Kidney (tissue), 14 donors: ENCODE measurements around the gene TMEM255B. TPM values are rescaled to one million over a fixed set of nuclear protein-coding genes. Genes with fewer than 3 reads are reported as not detected.

Experiments used
- DNase-seq, 5 donors: peaks; one replicate each; pipeline ENCODE4 v3.0.0-alpha.2; 2013 to 2020
- FAIRE-seq: peaks from 2 replicates; lab custom pipeline; 2012; peaks lifted over from hg19 to GRCh38; lab: Jason Lieb, UNC
- H3K27ac ChIP-seq, 2 donors: one replicate each; pipeline ENCODE4 v1.7.0; 2013; ENCODE audit warnings: low read depth in 2 of 2, low read length in 2 of 2, inconsistent platforms in 1 of 2
- H3K27me3 ChIP-seq: one replicate; pipeline ENCODE4 v1.7.1; 2013; ENCODE audit warnings: low read length, inconsistent platforms; ENCODE audit not compliant: control insufficient read depth, insufficient read depth
- H3K36me3 ChIP-seq, 3 donors: one replicate each; pipeline versions ENCODE4 v1.7.0 to v1.7.1; 2013; ENCODE audit warnings: low read length in 3 of 3, control low read depth in 1 of 3, inconsistent platforms in 1 of 3; ENCODE audit not compliant: insufficient read depth in 3 of 3, control insufficient read depth in 2 of 3
- H3K4me1 ChIP-seq, 3 donors: one replicate each; pipeline versions ENCODE4 v1.7.0 to v1.7.1; 2013; ENCODE audit warnings: low read length in 3 of 3, inconsistent platforms in 1 of 3, low read depth in 1 of 3; ENCODE audit not compliant: control insufficient read depth in 2 of 3, insufficient read depth in 2 of 3
- H3K4me3 ChIP-seq, 3 donors: one replicate each; pipeline versions ENCODE4 v1.7.0 to v1.8.1; 2013; ENCODE audit warnings: low read length in 3 of 3, control low read depth in 1 of 3, inconsistent platforms in 1 of 3
- H3K9ac ChIP-seq, 3 donors: one replicate each; pipeline versions ENCODE4 v1.7.0 to v1.7.1; 2013; ENCODE audit warnings: low read length in 3 of 3, control low read depth in 1 of 3, inconsistent platforms in 1 of 3
- H3K9me3 ChIP-seq, 3 donors: one replicate each; pipeline versions ENCODE4 v1.7.0 to v1.7.1; 2013; ENCODE audit warnings: low read length in 3 of 3, control low read depth in 1 of 3, inconsistent platforms in 1 of 3; ENCODE audit not compliant: control insufficient read depth in 2 of 3, insufficient read depth in 1 of 3
- intact Hi-C: fragments of 100-400 bp; cut with DNase I; formaldehyde crosslinking; loops from one replicate; pipeline ENCODE4 v1.11.1; 2022
- polyA plus RNA-seq: library from polyadenylated mRNA; stranded (reverse); fragments of 350-450 nt; fragmentation: Illumina TruSeq; extraction: RNeasy Lipid Tissue Mini Kit (QIAGEN cat#74804); gene quantifications from one replicate; pipeline ENCODE4 v1.2.3, GENCODE V29; 2014; ENCODE audit warnings: low read depth, low replicate concordance; ENCODE audit not compliant: insufficient read depth
- total RNA-seq: library from RNA; stranded (reverse); fragmentation: NEBNext Ultra II Directional; extraction: Animal tissue kit (Norgen Biotek cat#: 25700); gene quantifications from one replicate; pipeline ENCODE4 v1.2.1, GENCODE V29; 2021
- TF ChIP-seq, protein P1 (sequence below): IDR thresholded peaks from 3 replicates; pipeline ENCODE4 v1.5.1; 2012; ENCODE audit warnings: mild to moderate bottlenecking, moderate library complexity, borderline replicate concordance; ENCODE audit not compliant: insufficient read depth; ENCODE audit errors: extremely low read depth
- donor health status: control.
- donor health status: control.
- donor health status: control.
- donor health status: control.
- donor health status: control.
- donor health status: DM: yes; HTN: yes; CAD: no.
- donor health status: Normal renal cell carcinoma (clear cell type).

The TMEM255B gene
- total and polyA plus RNA-seq, 2 donors from 2014 or later: 11.9 to 29.3 TPM

GRCh38 chr13:113841353-113841650 is 82.3 kb downstream of the TMEM255B start:
- TF ChIP-seq, protein P1, sequence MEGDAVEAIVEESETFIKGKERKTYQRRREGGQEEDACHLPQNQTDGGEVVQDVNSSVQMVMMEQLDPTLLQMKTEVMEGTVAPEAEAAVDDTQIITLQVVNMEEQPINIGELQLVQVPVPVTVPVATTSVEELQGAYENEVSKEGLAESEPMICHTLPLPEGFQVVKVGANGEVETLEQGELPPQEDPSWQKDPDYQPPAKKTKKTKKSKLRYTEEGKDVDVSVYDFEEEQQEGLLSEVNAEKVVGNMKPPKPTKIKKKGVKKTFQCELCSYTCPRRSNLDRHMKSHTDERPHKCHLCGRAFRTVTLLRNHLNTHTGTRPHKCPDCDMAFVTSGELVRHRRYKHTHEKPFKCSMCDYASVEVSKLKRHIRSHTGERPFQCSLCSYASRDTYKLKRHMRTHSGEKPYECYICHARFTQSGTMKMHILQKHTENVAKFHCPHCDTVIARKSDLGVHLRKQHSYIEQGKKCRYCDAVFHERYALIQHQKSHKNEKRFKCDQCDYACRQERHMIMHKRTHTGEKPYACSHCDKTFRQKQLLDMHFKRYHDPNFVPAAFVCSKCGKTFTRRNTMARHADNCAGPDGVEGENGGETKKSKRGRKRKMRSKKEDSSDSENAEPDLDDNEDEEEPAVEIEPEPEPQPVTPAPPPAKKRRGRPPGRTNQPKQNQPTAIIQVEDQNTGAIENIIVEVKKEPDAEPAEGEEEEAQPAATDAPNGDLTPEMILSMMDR: no peak
- Histone ChIP-seq H3K27me3 (no peaks in the 10 kb centered on the region), H3K27ac (no peak overlapping the region), H3K9me3 (no peaks in the 10 kb centered on the region), H3K4me1 (peaks cover 0 to 28% (median 12%) of the 10 kb centered on the region in 3 donors), H3K36me3 (peaks cover 0 to 6% (median 5%) of the 10 kb centered on the region in 3 donors), H3K9ac (no peak overlapping the region), H3K4me3 (no peak overlapping the region)
- intact Hi-C loops: no loop called here
- FAIRE-seq: no peak
- no peak for DNase-seq

- H3K27ac ChIP-seq: no peak overlapping the region
- H3K4me1 ChIP-seq: peaks cover 0 to 21% (median 8%) of the 10 kb centered on the region in 3 donors
- DNase-seq (peak in 1 of 5 donors; percentile 62), FAIRE-seq (no peak)
- intact Hi-C loops: no loop called here
- no peaks in the 10 kb centered on the region for H3K27me3 ChIP-seq
- H3K4me3 ChIP-seq: no peak overlapping the region
- TF ChIP-seq, protein P1: no peak
- H3K36me3 ChIP-seq: peaks cover 0 to 6% (median 6%) of the 10 kb centered on the region in 3 donors
- H3K9ac ChIP-seq: no peak overlapping the region
- no peaks in the 10 kb centered on the region for H3K9me3 ChIP-seq
Observed at GRCh38 chr13:113842336-113843062, 83.5 kb downstream of the TMEM255B start.

- TF ChIP-seq, protein P1: no peak
- Histone ChIP-seq H3K27me3 (no peaks in the 10 kb centered on the region), H3K9me3 (no peaks in the 10 kb centered on the region), H3K36me3 (peaks cover 0 to 6% (median 6%) of the 10 kb centered on the region in 3 donors), H3K4me1 (peaks cover 0 to 16% (median 6%) of the 10 kb centered on the region in 3 donors), H3K27ac (no peak overlapping the region), H3K9ac (no peak overlapping the region), H3K4me3 (no peak overlapping the region)
- DNase-seq (peak in 2 of 5 donors; percentile 48 to 71), FAIRE-seq (no peak)
- intact Hi-C loops: no loop called here
Observed at GRCh38 chr13:113843063-113843654, 84.1 kb downstream of the TMEM255B start.
